ENCODE data around the gene EXOSC5. TPM values are rescaled to one million over a fixed set of nuclear protein-coding genes. Genes with fewer than 3 reads are reported as not detected.

The EXOSC5 gene
- total RNA-seq, 4 donors from 2014 or later, result 23.0 to 51.5 (median 31.9) TPM

GRCh38 chr19:41359741-41360140 lies 37.4 kb downstream of the EXOSC5 start:
- no peaks in the 10 kb centered on the region for H3K9me3 ChIP-seq
- H3K4me1 ChIP-seq, result peaks cover 28% of the 10 kb centered on the region
- H3K4me3 ChIP-seq, result no peak overlapping the region
- H3K36me3 ChIP-seq, result no peaks in the 10 kb centered on the region
- no peak for TF ChIP-seq CTCF (IDR thresholded peaks at IDR 0.05)
- no peak for TF ChIP-seq POLR2A (IDR thresholded peaks at IDR 0.05)
- no peak for TF ChIP-seq EP300 (IDR thresholded peaks at IDR 0.05)
- no peak for TF ChIP-seq POLR2AphosphoS5 (IDR thresholded peaks at IDR 0.05)
- no peak overlapping the region for H3K27ac ChIP-seq
- no peaks in the 10 kb centered on the region for H3K27me3 ChIP-seq
- DNase-seq (ENCODE audit: low spot score in 2 of 2), result no peak
- 96% methylated on average over 1 of the region's 1 CpG for WGBS

GRCh38 chr19:41357746-41358145 lies 39.4 kb downstream of the EXOSC5 start:
- Histone ChIP-seq H3K4me3 (no peak overlapping the region), H3K27me3 (no peaks in the 10 kb centered on the region), H3K36me3 (no peaks in the 10 kb centered on the region), H3K9me3 (no peaks in the 10 kb centered on the region), H3K27ac (no peak overlapping the region), H3K4me1 (peaks cover 33% of the 10 kb centered on the region)
- DNase-seq (ENCODE audit: low spot score in 2 of 2), result no peak
- no peak for TF ChIP-seq EP300 (IDR thresholded peaks at IDR 0.05)
- TF ChIP-seq POLR2AphosphoS5 (IDR thresholded peaks at IDR 0.05), result no peak
- TF ChIP-seq POLR2A (IDR thresholded peaks at IDR 0.05), result no peak
- TF ChIP-seq CTCF (IDR thresholded peaks at IDR 0.05), result no peak
- WGBS, result 93% methylated on average over 6 of the region's 13 CpGs

- no peak for TF ChIP-seq EP300 (IDR thresholded peaks at IDR 0.05)
- TF ChIP-seq CTCF (IDR thresholded peaks at IDR 0.05), result no peak
- TF ChIP-seq POLR2AphosphoS5 (IDR thresholded peaks at IDR 0.05), result no peak
- no peak for TF ChIP-seq POLR2A (IDR thresholded peaks at IDR 0.05)
- Histone ChIP-seq H3K4me3 (no peak overlapping the region), H3K36me3 (no peaks in the 10 kb centered on the region), H3K27me3 (no peaks in the 10 kb centered on the region), H3K4me1 (peaks cover 39% of the 10 kb centered on the region), H3K27ac (no peak overlapping the region), H3K9me3 (no peaks in the 10 kb centered on the region)
- 83% methylated on average over 11 of the region's 11 CpGs for WGBS
- DNase-seq (ENCODE audit: low spot score in 2 of 2), result no peak
Measured at GRCh38 chr19:41356984-41357739, 40.0 kb downstream of the EXOSC5 start.

GRCh38 chr19:41355802-41356201 lies 41.4 kb downstream of the EXOSC5 start:
- H3K27ac ChIP-seq, result no peak overlapping the region
- no peaks in the 10 kb centered on the region for H3K9me3 ChIP-seq
- peaks cover 51% of the 10 kb centered on the region for H3K4me1 ChIP-seq
- no peak for DNase-seq (ENCODE audit: low spot score in 2 of 2)
- H3K4me3 ChIP-seq, result no peak overlapping the region
- no peaks in the 10 kb centered on the region for H3K27me3 ChIP-seq
- no peak for TF ChIP-seq POLR2A (IDR thresholded peaks at IDR 0.05)
- TF ChIP-seq POLR2AphosphoS5 (IDR thresholded peaks at IDR 0.05), result no peak
- TF ChIP-seq CTCF (IDR thresholded peaks at IDR 0.05), result no peak
- TF ChIP-seq EP300 (IDR thresholded peaks at IDR 0.05), result no peak
- 68% methylated on average over 3 of the region's 3 CpGs for WGBS
- H3K36me3 ChIP-seq, result no peaks in the 10 kb centered on the region

- no peak for DNase-seq (ENCODE audit: low spot score in 2 of 2)
- Histone ChIP-seq H3K4me1 (peaks cover 59% of the 10 kb centered on the region), H3K4me3 (no peak overlapping the region), H3K27me3 (no peaks in the 10 kb centered on the region), H3K27ac (no peak overlapping the region), H3K9me3 (no peaks in the 10 kb centered on the region), H3K36me3 (no peaks in the 10 kb centered on the region)
- TF ChIP-seq POLR2AphosphoS5 (IDR thresholded peaks at IDR 0.05) (no peak), EP300 (IDR thresholded peaks at IDR 0.05) (no peak), POLR2A (IDR thresholded peaks at IDR 0.05) (no peak), CTCF (IDR thresholded peaks at IDR 0.05) (no peak)
- WGBS, result 95% methylated on average over 1 of the region's 1 CpG
Measured at GRCh38 chr19:41355035-41355434, 42.1 kb downstream of the EXOSC5 start.
